ENCODE data around the gene CDK8. TPM values are rescaled to one million over a fixed set of nuclear protein-coding genes. Genes with fewer than 3 reads are reported as not detected.

CDK8 gene
- total and polyA plus RNA-seq, 10 of the 15 experiments (the other 5 are each of a cell fraction or from before 2014, with no cell fraction given) = 8.6 to 23.5 (median 12.5) TPM

GRCh38 chr13:26221399-26221720 is 32.6 kb upstream of the CDK8 start (continued):
- TF ChIP-seq CUX1 (IDR thresholded peaks at IDR 0.05; ENCODE audit: insufficient replicate concordance, low read depth, low read length) (no peak), ZNF384 (IDR thresholded peaks at IDR 0.05; ENCODE audit: borderline replicate concordance, low read depth, low read length) (no peak), TARDBP (IDR thresholded peaks at IDR 0.05; ENCODE audit: borderline replicate concordance) (no peak), IRF5 (IDR thresholded peaks at IDR 0.05; ENCODE audit: borderline replicate concordance) (no peak), SKIL (IDR thresholded peaks at IDR 0.05; ENCODE audit: low read depth, poor library complexity, severe bottlenecking) (no peak), ZNF207 (IDR thresholded peaks at IDR 0.05; ENCODE audit: borderline replicate concordance) (no peak), PBX3 (IDR thresholded peaks at IDR 0.05; ENCODE audit: insufficient replicate concordance, low read depth, low read length) (no peak), ZNF687 (IDR thresholded peaks at IDR 0.05) (0 out of 2 replicates have a peak, but pooled peaks have one; percentile 11)

Measured in GM12878 (cell line).